ENCODE measurements around the gene DECR2. TPM values are rescaled to one million over a fixed set of nuclear protein-coding genes. Genes with fewer than 3 reads are reported as not detected.
A peak's percentile ranks its signal among the peaks of the same experiment; 100 is the strongest.

Gene DECR2
- total and polyA plus RNA-seq, 9 of the 15 experiments (the other 6 are each of a cell fraction or from before 2014, with no cell fraction given): 1.0 to 31.9 (median 10.3) TPM

DNA sequence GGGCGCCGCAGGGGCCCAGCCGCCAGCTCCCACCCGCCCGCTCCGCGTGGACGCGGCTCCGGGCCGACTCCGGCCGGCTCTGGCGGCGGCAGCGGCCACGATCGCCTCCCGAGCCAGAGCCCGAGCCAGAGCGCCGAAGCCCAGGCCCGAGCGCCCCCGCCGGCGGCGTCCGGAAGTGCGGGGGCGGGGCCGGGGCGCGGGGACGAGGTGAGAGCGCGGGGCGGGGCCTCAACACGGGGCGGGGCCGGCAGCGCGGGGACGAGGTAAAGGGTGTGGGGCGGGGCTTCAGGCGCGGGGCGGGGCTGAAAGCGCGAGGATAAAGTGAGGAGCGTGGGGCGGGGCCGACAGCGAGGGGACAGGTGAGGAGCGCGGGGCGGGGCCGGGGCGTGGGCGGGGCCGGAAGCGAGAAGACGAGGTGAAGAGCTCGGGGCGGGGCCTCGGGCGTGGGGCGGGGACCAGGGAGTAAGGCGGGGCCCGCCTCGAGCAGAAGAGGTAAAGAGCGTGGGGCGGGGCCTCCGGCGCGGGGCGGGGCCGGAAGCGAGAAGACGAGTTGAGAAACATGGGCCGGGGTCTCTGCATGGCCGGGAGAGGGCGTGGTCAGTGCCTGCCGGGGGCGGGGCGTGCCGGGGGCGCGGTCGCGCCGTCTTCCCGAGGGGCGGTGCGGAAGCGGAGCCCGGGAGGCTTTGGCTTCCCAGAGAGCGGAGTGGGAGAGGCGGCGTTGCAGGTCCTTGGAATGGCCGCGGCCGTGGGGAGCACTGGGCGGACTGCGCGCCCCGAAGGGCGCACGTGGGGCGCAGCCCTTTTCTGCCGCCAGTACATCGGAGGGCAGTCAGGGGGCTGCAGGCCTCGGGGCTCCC lies 48.9 kb upstream of the DECR2 start, which contains the start of gene AXIN1 (continued):
- TF ChIP-seq UBTF (IDR thresholded peaks at IDR 0.05; ENCODE audit: borderline replicate concordance in 1 of 2, low read depth in 2 of 2, low read length in 2 of 2): 0 out of 4 replicates have a peak, but pooled peaks of 1 of the 2 experiments have one; percentile 55
- TF ChIP-seq, protein P1, sequence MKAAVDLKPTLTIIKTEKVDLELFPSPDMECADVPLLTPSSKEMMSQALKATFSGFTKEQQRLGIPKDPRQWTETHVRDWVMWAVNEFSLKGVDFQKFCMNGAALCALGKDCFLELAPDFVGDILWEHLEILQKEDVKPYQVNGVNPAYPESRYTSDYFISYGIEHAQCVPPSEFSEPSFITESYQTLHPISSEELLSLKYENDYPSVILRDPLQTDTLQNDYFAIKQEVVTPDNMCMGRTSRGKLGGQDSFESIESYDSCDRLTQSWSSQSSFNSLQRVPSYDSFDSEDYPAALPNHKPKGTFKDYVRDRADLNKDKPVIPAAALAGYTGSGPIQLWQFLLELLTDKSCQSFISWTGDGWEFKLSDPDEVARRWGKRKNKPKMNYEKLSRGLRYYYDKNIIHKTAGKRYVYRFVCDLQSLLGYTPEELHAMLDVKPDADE (conservative IDR thresholded peaks at IDR 0.05; ENCODE audit: control insufficient read depth, low read depth, low read length): peak; percentile 47; the same call in 1 of the 2 replicates
- no peak for TF ChIP-seq CREB1 (IDR thresholded peaks at IDR 0.05)
- TF ChIP-seq CREB1 (CRISPR knock-in tag; IDR thresholded peaks at IDR 0.05): peak; percentile 12; the same call in 1 of the 2 replicates
- peak; percentile 65 for TF ChIP-seq L3MBTL2 (IDR thresholded peaks at IDR 0.05)
- no peak for TF ChIP-seq HOMEZ (CRISPR knock-in tag; IDR thresholded peaks at IDR 0.05)
- 0 out of 2 replicates have a peak, but pooled peaks have one; percentile 12 for TF ChIP-seq JUND (IDR thresholded peaks at IDR 0.05; ENCODE audit: borderline replicate concordance, low read depth, low read length)
- TF ChIP-seq JUND (tag; IDR thresholded peaks at IDR 0.05; ENCODE audit: borderline replicate concordance, low read depth, low read length): no peak
- peak; percentile 73 for TF ChIP-seq ZNF263 (CRISPR knock-in tag; IDR thresholded peaks at IDR 0.05; ENCODE audit: borderline replicate concordance)
- TF ChIP-seq TFAP4 (CRISPR knock-in tag; IDR thresholded peaks at IDR 0.05; ENCODE audit: borderline replicate concordance): peak; percentile 57; the same call in 1 of the 2 replicates
- 0 out of 2 replicates have a peak, but pooled peaks have one; percentile 46 for TF ChIP-seq ERF (CRISPR knock-in tag; IDR thresholded peaks at IDR 0.05)
- TF ChIP-seq BHLHE40 (IDR thresholded peaks at IDR 0.05; ENCODE audit: low read length): no peak
- peak in 1 of 2 experiments; percentile 76; a peak in 2 of 4 replicates for TF ChIP-seq HDAC1 (IDR thresholded peaks at IDR 0.05)
- TF ChIP-seq GABPB1 (CRISPR knock-in tag; IDR thresholded peaks at IDR 0.05): peak; percentile 48
- no peak for TF ChIP-seq DMBX1 (CRISPR knock-in tag; IDR thresholded peaks at IDR 0.05; ENCODE audit: borderline replicate concordance)
- TF ChIP-seq TBP (optimal IDR thresholded peaks at IDR 0.05; ENCODE audit: low read depth, low read length): peak; percentile 55
- no peak for TF ChIP-seq PRMT5 (CRISPR knock-in tag; IDR thresholded peaks at IDR 0.05)
- TF ChIP-seq RAD21 (CRISPR knock-in tag; conservative IDR thresholded peaks at IDR 0.05 in 1 of 2, IDR thresholded peaks at IDR 0.05 in 1 of 2): peak in 1 of 2 experiments; percentile 54; a peak in 3 of 4 replicates

All from K562 (cell line).